Neural progenitor cell (in vitro differentiated cells): Measurements from ENCODE around the gene PLEKHS1.

Experiments used
- EZH2 ChIP-seq: fragments of 200-600 bp; sonication (generic); IDR thresholded peaks from 2 replicates; pipeline ENCODE4 v1.6.1; 2017; ENCODE audit warnings: antibody characterized with exemption, mild to moderate bottlenecking, moderate library complexity
- TF ChIP-seq, protein P1 (sequence below): fragments of 200-600 bp; sonication (generic); IDR thresholded peaks from 2 replicates; pipeline ENCODE4 v1.5.1; 2017; ENCODE audit warnings: antibody characterized with exemption, mild to moderate bottlenecking

DNA sequence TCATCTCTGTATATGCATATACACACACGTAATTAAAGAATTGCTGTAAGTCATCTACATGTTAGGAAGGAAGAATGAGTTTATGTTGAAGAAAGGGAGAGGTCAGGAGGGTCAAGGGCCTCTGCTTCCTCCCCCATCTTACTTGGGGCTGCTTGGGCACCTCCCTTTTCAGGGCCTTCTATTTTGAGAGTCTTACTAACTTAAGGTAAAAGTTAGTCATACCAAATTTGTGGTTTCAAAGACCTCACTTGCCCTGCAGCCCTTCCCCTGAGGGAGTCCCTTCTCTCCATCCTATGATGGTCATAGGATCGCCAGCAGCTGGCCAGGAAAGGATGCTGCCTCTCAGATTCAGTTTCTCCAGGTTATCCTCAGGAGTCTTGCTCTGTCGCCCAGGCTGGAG lies 2.6 kb downstream of the PLEKHS1 start:
- TF ChIP-seq EZH2: no peak
- TF ChIP-seq, protein P1, sequence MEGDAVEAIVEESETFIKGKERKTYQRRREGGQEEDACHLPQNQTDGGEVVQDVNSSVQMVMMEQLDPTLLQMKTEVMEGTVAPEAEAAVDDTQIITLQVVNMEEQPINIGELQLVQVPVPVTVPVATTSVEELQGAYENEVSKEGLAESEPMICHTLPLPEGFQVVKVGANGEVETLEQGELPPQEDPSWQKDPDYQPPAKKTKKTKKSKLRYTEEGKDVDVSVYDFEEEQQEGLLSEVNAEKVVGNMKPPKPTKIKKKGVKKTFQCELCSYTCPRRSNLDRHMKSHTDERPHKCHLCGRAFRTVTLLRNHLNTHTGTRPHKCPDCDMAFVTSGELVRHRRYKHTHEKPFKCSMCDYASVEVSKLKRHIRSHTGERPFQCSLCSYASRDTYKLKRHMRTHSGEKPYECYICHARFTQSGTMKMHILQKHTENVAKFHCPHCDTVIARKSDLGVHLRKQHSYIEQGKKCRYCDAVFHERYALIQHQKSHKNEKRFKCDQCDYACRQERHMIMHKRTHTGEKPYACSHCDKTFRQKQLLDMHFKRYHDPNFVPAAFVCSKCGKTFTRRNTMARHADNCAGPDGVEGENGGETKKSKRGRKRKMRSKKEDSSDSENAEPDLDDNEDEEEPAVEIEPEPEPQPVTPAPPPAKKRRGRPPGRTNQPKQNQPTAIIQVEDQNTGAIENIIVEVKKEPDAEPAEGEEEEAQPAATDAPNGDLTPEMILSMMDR: no peak
